IMR-90 (cell line): ENCODE data around the gene TMEM63C. TPM values are rescaled to one million over a fixed set of nuclear protein-coding genes. Genes with fewer than 3 reads are reported as not detected.

Source experiments
- ATAC-seq: fragments of 200-7000 bp; cut with Tn5 transposase; 2 replicates; pipeline ENCODE4 v1.9.1; 2020; ENCODE audit warnings: low read depth, mild to moderate bottlenecking, moderate library complexity
- BruUV-seq: library from RNA; stranded (reverse); fragments of 400-500 nt; replicated peaks from 2 replicates; lab custom pipeline; 2021; lab: Mats Ljungman, UMichigan
- CTCF ChIA-PET: fragments of 300-600 bp; formaldehyde crosslinking; extraction: SDS; loops from one replicate; lab custom pipeline; 2021; ENCODE audit warnings: antibody characterized with exemption; lab: Yijun Ruan, JAX
- POLR2A ChIA-PET: fragments of 300-600 bp; sonication (Branson Sonifier 250); formaldehyde crosslinking; loops from one replicate; lab custom pipeline; 2022; ENCODE audit warnings: antibody characterized with exemption; ENCODE audit not compliant: unreplicated experiment; lab: Charles Lee
- DNase-seq: peaks from one replicate; pipeline ENCODE4 v3.0.0; 2013
- H2AFZ ChIP-seq: replicated peaks from 2 replicates; pipeline ENCODE3; 2013; ENCODE audit warnings: low read length, mild to moderate bottlenecking; ENCODE audit not compliant: poor library complexity
- H2AK5ac ChIP-seq: 2 replicates; pipeline ENCODE4 v1.6.1; 2013; ENCODE audit warnings: low read depth, low read length, inconsistent platforms
- H2AK9ac ChIP-seq: replicated peaks from 2 replicates; pipeline ENCODE3; 2013; ENCODE audit warnings: mild to moderate bottlenecking, low read depth, low read length, moderate library complexity; ENCODE audit not compliant: poor library complexity
- H2BK120ac ChIP-seq: 2 replicates; pipeline ENCODE4 v1.6.1; 2013; ENCODE audit warnings: low read depth, low read length, inconsistent platforms
- H2BK15ac ChIP-seq: 3 replicates; pipeline ENCODE4 v1.6.1; 2013; ENCODE audit warnings: low read depth, low read length, inconsistent platforms
- H2BK20ac ChIP-seq: 2 replicates; pipeline ENCODE4 v1.6.1; 2013; ENCODE audit warnings: low read depth, mild to moderate bottlenecking, inconsistent platforms, low read length, moderate library complexity
- H2BK5ac ChIP-seq: 2 replicates; pipeline ENCODE4 v1.6.1; 2013; ENCODE audit warnings: mild to moderate bottlenecking, low read depth, low read length, inconsistent platforms; ENCODE audit not compliant: poor library complexity, severe bottlenecking
- H3K14ac ChIP-seq: replicated peaks from 2 replicates; pipeline ENCODE4 v1.6.1; 2013; ENCODE audit warnings: low read depth, low read length, inconsistent platforms
- H3K18ac ChIP-seq: 2 replicates; pipeline ENCODE4 v1.6.1; 2013; ENCODE audit warnings: low read depth, low read length, control low read depth
- H3K23ac ChIP-seq: 2 replicates; pipeline ENCODE4 v1.6.1; 2013; ENCODE audit warnings: low read depth, low read length, inconsistent platforms
- H3K27ac ChIP-seq: 2 replicates; pipeline ENCODE4 v1.5.1; 2013; ENCODE audit warnings: mild to moderate bottlenecking, control low read depth, low read length; ENCODE audit not compliant: insufficient read depth
- H3K27me3 ChIP-seq: 2 replicates; pipeline ENCODE4 v1.6.1; 2013; ENCODE audit warnings: low read length; ENCODE audit not compliant: control insufficient read depth, insufficient read depth
- H3K36me3 ChIP-seq: 2 replicates; pipeline ENCODE4 v1.6.1; 2013; ENCODE audit warnings: low read length, mixed read lengths; ENCODE audit not compliant: control insufficient read depth, insufficient read depth
- H3K4ac ChIP-seq: 2 replicates; pipeline ENCODE4 v1.6.1; 2013; ENCODE audit warnings: low read depth, low read length, inconsistent platforms
- H3K4me1 ChIP-seq: 2 replicates; pipeline ENCODE4 v1.6.1; 2013; ENCODE audit warnings: low read length, mixed read lengths; ENCODE audit not compliant: control insufficient read depth, insufficient read depth
- H3K4me2 ChIP-seq: 2 replicates; pipeline ENCODE4 v1.6.1; 2013; ENCODE audit warnings: low read depth, mild to moderate bottlenecking, control low read depth, low read length, moderate library complexity
- H3K4me3 ChIP-seq: 2 replicates; pipeline ENCODE4 v1.5.1; 2013; ENCODE audit warnings: low read depth, mild to moderate bottlenecking, control low read depth, low read length, moderate library complexity; ENCODE audit not compliant: insufficient read depth
- H3K56ac ChIP-seq: 2 replicates; pipeline ENCODE4 v1.6.1; 2013; ENCODE audit warnings: low read length, inconsistent platforms; ENCODE audit not compliant: insufficient read depth; ENCODE audit errors: extremely low read depth
- H3K79me1 ChIP-seq, 2 experiments: 2 replicates each; pipeline ENCODE4 v1.6.1; 2013; ENCODE audit warnings: low read length in 2 of 2, inconsistent platforms in 1 of 2, low read depth in 1 of 2
- H3K9ac ChIP-seq: 2 replicates; pipeline ENCODE4 v1.6.1; 2013; ENCODE audit warnings: low read depth, low read length, control low read depth
- H3K9me1 ChIP-seq: 2 replicates; pipeline ENCODE4 v1.6.1; 2013; ENCODE audit warnings: low read length, inconsistent platforms; ENCODE audit not compliant: insufficient read depth
- H3K9me3 ChIP-seq: 2 replicates; pipeline ENCODE4 v1.6.1; 2013; ENCODE audit warnings: low read length; ENCODE audit not compliant: control insufficient read depth, insufficient read depth
- H4K20me1 ChIP-seq: 2 replicates; pipeline ENCODE4 v1.6.1; 2013; ENCODE audit warnings: low read length, inconsistent platforms; ENCODE audit not compliant: insufficient read depth
- H4K5ac ChIP-seq: 2 replicates; pipeline ENCODE4 v1.6.1; 2013; ENCODE audit warnings: mild to moderate bottlenecking, low read depth, low read length, control low read depth
- H4K8ac ChIP-seq, 2 experiments: 2 replicates each; pipeline ENCODE4 v1.6.1; 2013; ENCODE audit warnings: low read depth in 2 of 2, low read length in 2 of 2, control low read depth in 1 of 2, inconsistent platforms in 1 of 2
- H4K91ac ChIP-seq: 2 replicates; pipeline ENCODE4 v1.6.1; 2013; ENCODE audit warnings: low read depth, low read length, inconsistent platforms; ENCODE audit not compliant: insufficient read depth
- BHLHE40 ChIP-seq: fragments of 150-350 bp; IDR thresholded peaks from 2 replicates; pipeline ENCODE4 v1.6.1; 2016; ENCODE audit warnings: mild to moderate bottlenecking, low read depth, low read length
- CHD1 ChIP-seq: IDR thresholded peaks from 2 replicates; pipeline ENCODE4 v1.6.1; 2012; ENCODE audit warnings: low read depth, low read length, improper control_type of control experiment
- MXI1 ChIP-seq: IDR thresholded peaks from 2 replicates; pipeline ENCODE4 v1.6.1; 2012; ENCODE audit warnings: low read depth, mild to moderate bottlenecking, low read length, moderate library complexity, borderline replicate concordance
- NFE2L2 ChIP-seq: fragments of 150-350 bp; IDR thresholded peaks from 2 replicates; pipeline ENCODE4 v1.6.1; 2016; ENCODE audit warnings: low read depth, mild to moderate bottlenecking, low read length
- POLR2A ChIP-seq: IDR thresholded peaks from 2 replicates; pipeline ENCODE4 v1.6.1; 2012; ENCODE audit warnings: mild to moderate bottlenecking, low read depth, low read length
- RAD21 ChIP-seq: IDR thresholded peaks from 2 replicates; pipeline ENCODE4 v1.6.1; 2012; ENCODE audit warnings: low read length, improper control_type of control experiment
- RCOR1 ChIP-seq: IDR thresholded peaks from 2 replicates; pipeline ENCODE4 v1.6.1; 2012; ENCODE audit warnings: mild to moderate bottlenecking, low read length, improper control_type of control experiment; ENCODE audit not compliant: insufficient replicate concordance
- RFX5 ChIP-seq: IDR thresholded peaks from 2 replicates; pipeline ENCODE4 v1.8.0; 2012; ENCODE audit warnings: low read depth, mild to moderate bottlenecking, low read length, moderate library complexity
- SMC3 ChIP-seq: fragments of 150-350 bp; IDR thresholded peaks from 2 replicates; pipeline ENCODE4 v1.6.1; 2016; ENCODE audit warnings: low read depth, mild to moderate bottlenecking, antibody characterized with exemption, low read length, moderate library complexity
- WGBS, 2 experiments: methylation state at CpG; one replicate each; pipeline versions ENCODE4 v1.1.5 to v1.1.7; 2013; ENCODE audit warnings: missing lambda C conversion rate in 2 of 2; ENCODE audit not compliant: insufficient read length in 1 of 2; ENCODE audit errors: extremely low coverage in 2 of 2; 5-methylcytosine and 5-hydroxymethylcytosine counted together
- dilution Hi-C: fragments of 300-500 bp; cut with HindIII; formaldehyde crosslinking; loops from one replicate; pipeline ENCODE4 v1.14.3; 2018; ENCODE audit warnings: low sequenced_read_pairs; ENCODE audit not compliant: unreplicated experiment
- in situ Hi-C: fragments of 300-500 bp; cut with MboI; formaldehyde crosslinking; loops from 3 replicates; pipeline ENCODE4 v1.14.3; 2019; ENCODE audit warnings: low sequenced_read_pairs, inconsistent platforms, mixed read lengths
- intact Hi-C: fragments of 100-400 bp; cut with micrococcal nuclease; formaldehyde crosslinking; loops from 2 replicates; pipeline ENCODE4 v1.10.0; 2022
- polyA plus RNA-seq, 3 experiments: library from polyadenylated mRNA; depleted of rRNA; stranded (reverse); fragments of >200 nt; gene quantifications; 2 replicates each; pipeline ENCODE4 v1.2.3, GENCODE V29; 2012; ENCODE audit warnings: low replicate concordance in 1 of 3
- total RNA-seq: library from RNA; depleted of rRNA; stranded (reverse); fragments of >200 nt; gene quantifications from 2 replicates; pipeline ENCODE4 v1.2.3, GENCODE V29; 2012
- TF ChIP-seq, protein P1 (sequence below): fragments of 150-350 bp; IDR thresholded peaks from 2 replicates; pipeline ENCODE4 v1.6.1; 2017; ENCODE audit warnings: mild to moderate bottlenecking, antibody characterized with exemption, low read length, low read depth
- TF ChIP-seq, protein P2 (sequence below): fragments of 150-350 bp; IDR thresholded peaks from 2 replicates; pipeline ENCODE4 v1.6.1; 2016; ENCODE audit warnings: low read depth, mild to moderate bottlenecking, low read length, moderate library complexity, borderline replicate concordance

Gene TMEM63C
- total and polyA plus RNA-seq, 2 of the 4 experiments (the other 2 are of a cell fraction) = under 0.01 TPM; not detected in 1

DNA sequence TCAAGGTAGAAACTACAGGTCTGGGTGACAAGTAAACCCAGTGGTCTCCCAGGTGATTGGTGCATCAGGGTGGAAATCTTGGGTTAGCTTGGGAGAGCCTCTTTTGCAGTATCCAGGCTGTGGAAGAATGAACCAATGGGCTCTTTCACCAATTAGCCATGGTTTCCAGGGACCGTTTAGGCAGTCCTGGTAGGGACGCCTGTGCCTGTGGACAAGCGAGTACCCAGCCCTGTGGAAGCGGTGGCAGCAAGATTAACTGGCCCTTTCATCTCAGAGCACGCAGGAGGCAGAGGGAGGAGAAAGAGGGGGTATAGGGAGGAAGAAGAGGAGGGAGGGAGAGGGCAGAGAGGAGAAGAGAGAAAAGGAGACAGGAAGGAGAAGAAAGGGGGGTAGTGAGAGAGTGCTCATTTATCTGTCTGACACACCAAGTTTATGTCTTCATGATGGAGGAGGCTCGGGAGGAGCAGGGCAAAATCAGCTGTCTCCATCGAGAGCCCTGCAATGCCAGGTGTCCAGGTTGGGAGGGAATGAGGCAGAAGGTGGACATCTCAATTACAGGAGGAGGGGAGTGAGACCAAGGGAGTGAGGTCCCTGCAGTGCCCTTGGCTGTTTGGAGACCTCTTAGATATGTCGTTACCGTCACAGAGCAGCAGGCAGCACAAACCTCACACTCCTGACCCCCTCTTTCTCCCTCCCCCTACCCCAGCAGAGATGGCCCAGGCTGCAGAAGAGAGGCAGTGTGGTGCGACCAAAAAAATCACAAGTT lies 35.4 kb upstream of the TMEM63C start:
- Histone ChIP-seq H2AK9ac (no peak overlapping the region), H3K4me2 (no peak overlapping the region), H3K4me3 (no peak overlapping the region), H3K23ac (no peak overlapping the region), H3K4ac (no peak overlapping the region), H2BK15ac (no peak overlapping the region), H3K27ac (no peak overlapping the region), H4K20me1 (no peaks in the 10 kb centered on the region), H2AFZ (no peak overlapping the region), H3K18ac (no peak overlapping the region), H3K36me3 (no peaks in the 10 kb centered on the region), H4K8ac (no peak overlapping the region), H3K27me3 (peaks cover 50% of the 10 kb centered on the region), H3K9me3 (no peaks in the 10 kb centered on the region), H3K56ac (no peak overlapping the region), H2AK5ac (no peak overlapping the region), H4K91ac (no peak overlapping the region), H4K5ac (no peak overlapping the region), H3K4me1 (no peaks in the 10 kb centered on the region; the same call in 1 of the 2 replicates), H2BK20ac (no peak overlapping the region), H2BK120ac (no peak overlapping the region), H3K9ac (no peak overlapping the region), H3K14ac (no peak overlapping the region), H3K79me1 (no peaks in the 10 kb centered on the region), H2BK5ac (no peak overlapping the region), H3K9me1 (no peaks in the 10 kb centered on the region)
- ATAC-seq (no peak), DNase-seq (no peak)
- CTCF ChIA-PET = no interaction called here
- dilution Hi-C loops = no loop called here
- intact Hi-C loops = no loop called here
- BruUV-seq = no TSS peak
- WGBS, 2 experiments = 0% methylated on average over 7 of the region's 10 CpGs; no CpG with 5 or more reads in 1 of the 2 experiments
- TF ChIP-seq POLR2A = no peak
- no peak for TF ChIP-seq BHLHE40
- TF ChIP-seq, protein P1, sequence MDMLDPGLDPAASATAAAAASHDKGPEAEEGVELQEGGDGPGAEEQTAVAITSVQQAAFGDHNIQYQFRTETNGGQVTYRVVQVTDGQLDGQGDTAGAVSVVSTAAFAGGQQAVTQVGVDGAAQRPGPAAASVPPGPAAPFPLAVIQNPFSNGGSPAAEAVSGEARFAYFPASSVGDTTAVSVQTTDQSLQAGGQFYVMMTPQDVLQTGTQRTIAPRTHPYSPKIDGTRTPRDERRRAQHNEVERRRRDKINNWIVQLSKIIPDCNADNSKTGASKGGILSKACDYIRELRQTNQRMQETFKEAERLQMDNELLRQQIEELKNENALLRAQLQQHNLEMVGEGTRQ = no peak
- TF ChIP-seq NFE2L2 = no peak
- TF ChIP-seq CHD1 = no peak
- TF ChIP-seq RAD21 = no peak
- TF ChIP-seq MXI1 = no peak
- TF ChIP-seq, protein P2, sequence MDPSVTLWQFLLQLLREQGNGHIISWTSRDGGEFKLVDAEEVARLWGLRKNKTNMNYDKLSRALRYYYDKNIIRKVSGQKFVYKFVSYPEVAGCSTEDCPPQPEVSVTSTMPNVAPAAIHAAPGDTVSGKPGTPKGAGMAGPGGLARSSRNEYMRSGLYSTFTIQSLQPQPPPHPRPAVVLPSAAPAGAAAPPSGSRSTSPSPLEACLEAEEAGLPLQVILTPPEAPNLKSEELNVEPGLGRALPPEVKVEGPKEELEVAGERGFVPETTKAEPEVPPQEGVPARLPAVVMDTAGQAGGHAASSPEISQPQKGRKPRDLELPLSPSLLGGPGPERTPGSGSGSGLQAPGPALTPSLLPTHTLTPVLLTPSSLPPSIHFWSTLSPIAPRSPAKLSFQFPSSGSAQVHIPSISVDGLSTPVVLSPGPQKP = no peak
- no peak for TF ChIP-seq SMC3
- TF ChIP-seq RCOR1 = no peak
- no peak for TF ChIP-seq RFX5
- POLR2A ChIA-PET = no interaction called here
- in situ Hi-C loops = no loop called here
